NCI-H1092 treated with DMSO at 0.1 percent for 48 hours (cell line): ENCODE measurements around the gene KRTAP10-11.
"Not testable (repeated sequence)": the region's sequence is repeated elsewhere in the genome, so short reads cannot be mapped to it uniquely, and the experiment has no call there.

Source experiments
- DNase-seq: peaks from one replicate; lab custom pipeline; 2025; lab: John Stamatoyannopoulos, UW

KRTAP10-11 gene

DNA sequence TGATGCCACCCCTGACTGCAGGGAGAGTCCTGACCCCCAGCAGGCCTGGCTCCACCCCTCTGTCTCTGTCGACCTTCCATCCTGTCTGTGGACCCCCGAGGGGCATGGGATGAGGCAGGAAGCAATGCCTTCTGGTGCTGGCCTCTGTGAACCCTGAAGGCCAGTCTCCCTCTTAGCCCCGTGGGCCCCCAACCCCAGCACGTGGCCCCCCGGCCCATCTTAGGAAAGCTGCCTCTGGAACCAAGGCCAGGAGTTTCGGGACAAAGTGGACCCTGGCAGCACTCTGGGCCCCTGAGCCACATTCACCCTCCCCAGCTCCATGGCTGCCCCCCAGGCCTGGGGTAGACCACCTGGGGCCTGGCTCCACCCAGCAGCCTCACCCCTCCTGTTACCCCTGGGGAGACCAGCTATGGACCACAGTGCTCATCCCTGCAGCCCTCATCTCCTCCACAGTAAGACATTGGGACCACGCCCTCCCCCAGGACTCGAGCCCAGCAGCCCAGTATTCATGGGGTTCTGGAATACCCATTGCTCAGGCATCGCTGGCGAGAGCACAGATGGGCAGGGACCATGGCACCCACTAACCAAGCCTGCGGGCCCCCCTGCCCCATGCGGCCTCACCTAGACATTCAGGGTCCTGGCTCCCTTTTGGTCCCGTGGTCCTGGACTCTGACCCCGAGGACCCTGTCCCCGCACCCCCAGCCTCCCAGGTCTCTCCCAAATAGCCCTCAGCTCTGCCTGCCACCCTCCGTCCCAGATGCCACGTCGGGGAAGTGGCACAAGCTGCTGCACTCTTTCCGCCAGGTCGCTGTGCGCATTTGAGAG, 7.5 kb upstream of the KRTAP10-11 start:
- DNase-seq = not testable (repeated sequence)

DNA sequence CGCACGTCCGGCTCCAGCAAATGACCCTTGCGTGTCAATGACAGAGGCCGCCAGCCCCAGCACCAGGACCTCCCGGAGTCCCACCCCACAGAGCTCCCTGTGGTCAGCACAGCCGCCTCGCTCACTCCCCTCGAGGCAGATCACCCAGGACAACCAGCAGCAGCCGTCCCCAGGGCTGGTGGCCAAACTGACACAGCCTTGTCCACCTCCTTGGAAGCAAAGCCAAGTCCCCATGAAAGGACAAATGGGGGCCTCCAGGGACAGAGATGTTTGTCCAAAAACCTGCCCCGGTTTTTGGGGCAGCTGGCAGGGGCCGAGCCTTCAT, 6.9 kb upstream of the KRTAP10-11 start:
- DNase-seq = no peak

DNA sequence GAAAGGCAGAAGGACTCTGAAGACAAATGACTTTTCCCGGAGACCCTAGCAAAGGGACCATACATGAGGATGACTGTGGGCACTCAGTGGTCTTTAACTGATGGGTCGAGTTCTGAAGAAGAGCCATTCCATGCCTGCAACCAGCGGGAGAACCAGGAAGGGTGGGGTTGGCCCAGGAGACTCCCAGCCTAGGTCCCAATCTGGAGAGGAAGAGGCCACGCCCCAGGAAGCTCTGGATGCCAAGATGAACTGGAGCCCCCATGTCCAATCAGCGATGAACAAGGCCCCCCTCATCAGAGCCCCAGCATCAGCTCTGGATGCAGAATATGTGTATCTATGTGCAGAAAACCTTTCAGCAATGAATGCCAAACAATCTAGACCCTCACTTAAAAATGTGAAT, 5.5 kb upstream of the KRTAP10-11 start:
- DNase-seq = no peak

DNA sequence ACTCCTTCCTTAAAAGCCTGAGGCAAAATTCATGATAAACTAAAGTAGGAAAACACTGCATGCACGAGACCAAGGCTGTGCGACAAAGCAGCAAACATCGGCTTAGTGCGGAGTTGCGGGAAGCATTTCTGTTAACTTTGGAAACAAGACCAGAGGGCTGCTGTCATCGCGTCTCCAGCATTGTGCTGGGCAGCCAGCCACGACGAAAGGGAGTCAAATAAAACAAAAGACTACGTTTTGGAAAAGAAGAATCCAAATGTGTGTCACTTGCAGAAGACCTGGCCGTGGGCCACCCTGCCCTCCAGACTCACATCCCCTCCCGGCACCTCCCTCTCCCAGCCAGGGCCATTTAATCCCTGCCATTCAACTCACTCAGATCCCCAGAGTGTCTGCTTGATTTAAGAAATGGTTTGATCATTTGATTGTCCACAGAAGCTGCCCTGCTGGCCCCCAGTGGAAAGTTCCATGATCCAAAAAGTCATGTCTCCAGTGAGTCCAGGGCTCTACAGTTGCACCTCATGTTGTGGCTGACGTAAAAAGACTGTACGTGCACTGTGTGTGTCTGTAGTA, 2.4 kb upstream of the KRTAP10-11 start:
- no peak for DNase-seq

DNA sequence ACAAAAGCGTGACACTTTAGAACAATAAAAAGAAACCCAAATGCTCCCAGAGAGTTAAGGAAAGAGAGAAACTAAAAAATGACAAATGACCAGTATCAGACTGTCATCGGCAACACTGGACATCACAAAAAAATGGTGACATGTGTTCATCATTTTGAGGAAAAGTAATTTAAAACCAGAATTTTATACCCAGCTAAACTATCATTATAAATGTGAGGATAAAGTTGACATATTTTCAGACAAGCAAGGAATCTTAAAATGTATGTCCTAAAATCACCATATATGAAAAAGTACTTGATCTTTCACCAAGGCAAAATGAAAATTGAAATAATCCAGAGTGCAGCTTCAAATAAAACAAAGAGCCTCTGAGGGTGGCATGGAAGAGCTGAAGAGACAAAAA, 1.3 kb upstream of the KRTAP10-11 start:
- no peak for DNase-seq

DNA sequence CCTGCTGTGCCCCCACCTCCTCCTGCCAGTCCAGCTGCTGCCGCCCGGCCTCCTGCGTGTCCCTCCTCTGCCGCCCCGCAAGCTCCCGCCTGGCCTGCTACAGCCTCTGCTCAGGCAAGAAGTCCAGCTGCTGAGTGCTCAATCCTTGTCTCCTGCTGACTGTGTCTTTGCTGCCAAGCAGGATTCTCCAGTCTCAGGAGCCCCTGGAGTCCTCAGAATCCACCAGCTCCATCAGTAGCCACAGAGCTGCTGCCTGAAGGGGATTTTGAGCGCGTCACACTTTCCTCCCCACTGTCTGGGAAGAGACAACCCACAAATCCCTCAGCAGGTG, 973 bp downstream of the KRTAP10-11 start:
- peak; percentile 74 for DNase-seq

DNA sequence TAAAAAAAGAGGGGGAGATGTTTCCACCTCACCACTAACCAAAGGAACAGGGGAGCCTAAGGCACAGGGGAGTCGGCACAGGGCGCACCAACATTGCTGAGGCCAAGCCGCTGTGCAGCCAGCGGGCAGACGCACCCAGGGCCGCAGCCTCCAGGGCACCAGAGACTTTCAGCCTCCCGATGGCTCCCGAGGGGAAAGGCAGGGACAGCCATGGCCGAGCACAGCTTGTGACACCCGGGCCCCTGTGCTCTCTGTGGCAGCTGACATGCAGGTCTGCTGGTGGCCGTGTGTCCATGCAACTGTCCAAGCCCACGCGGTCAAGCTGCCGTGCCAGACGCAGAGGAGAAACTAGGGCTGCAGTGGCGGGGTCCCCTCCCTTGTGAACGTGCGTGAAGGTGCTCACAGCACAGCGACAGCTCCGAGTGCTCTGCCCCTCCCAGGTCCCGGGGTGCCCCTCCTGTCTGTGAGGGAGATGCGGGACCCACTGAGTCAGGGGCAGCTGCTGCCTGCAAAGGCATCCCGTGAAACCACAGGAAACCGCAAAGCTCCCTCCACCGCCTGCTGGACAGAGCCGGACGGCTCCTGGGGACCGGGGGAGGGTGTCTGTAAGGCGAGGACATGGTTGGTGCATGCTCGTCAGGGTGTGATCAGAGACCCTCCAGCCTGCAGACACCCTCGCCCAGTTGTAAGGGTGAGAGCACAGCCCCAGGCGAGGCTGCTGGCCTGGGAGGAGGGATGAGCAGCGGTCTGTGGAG, 2.5 kb downstream of the KRTAP10-11 start:
- DNase-seq = no peak

DNA sequence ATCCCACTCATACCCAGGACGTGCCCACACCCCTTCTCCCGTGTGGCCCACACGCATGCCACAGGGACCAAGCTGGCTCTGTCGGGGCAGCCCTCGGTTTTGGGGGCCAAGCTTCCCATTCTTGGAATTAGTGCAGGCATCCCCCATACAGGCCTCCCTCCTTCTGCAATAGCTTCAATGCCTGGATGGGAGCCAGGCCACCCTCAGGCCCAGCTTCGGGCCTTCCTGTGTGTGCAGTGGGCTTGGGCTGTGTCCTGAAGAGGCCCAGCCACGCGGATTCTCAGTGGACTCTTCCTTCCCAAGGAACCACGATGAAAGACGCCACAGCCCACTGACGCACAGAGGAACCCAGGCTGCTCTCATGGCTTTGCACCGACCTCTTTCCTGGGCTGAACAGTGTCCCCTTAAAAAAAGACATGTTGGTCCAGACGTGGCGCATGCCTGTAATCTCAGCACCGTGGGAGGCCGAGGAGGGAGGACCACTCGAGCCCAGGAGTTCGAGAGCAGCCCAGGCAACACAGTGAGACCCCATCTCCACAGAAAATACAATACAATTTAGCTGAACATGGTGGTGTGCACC, 3.4 kb downstream of the KRTAP10-11 start:
- no peak for DNase-seq

DNA sequence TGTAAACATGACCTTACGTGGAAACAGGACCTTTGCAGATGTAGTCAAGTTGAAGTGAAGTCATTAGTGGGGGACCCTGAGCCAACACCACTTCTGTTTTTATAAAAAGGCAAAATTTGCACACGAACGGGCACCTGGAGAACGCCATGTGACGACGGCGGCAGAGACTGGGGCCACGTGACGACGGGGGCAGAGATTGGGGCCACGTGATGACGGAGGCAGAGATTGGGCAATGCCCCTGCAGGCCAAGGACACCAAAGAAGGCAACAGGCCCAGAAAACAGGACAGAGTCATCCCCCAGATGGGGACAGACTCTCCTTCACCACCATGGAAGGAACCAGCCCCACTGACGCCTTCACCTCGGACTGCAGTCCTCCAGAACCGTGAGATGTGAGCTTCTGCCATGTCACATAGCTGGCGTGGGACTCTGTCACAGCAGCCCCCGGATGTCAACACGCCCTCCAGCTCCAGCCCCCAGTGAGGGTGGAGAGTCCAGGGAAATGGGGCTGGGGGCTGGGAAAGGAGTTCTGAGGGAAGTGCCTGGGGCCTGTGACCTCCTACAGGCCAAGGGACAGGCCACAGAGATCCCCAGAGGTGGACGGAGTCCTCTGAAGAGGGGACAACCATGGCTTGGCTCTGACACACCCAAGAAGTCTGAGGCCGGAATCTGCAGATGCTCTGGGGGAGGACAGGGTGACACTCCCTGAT, 4.2 kb downstream of the KRTAP10-11 start:
- DNase-seq = no peak

DNA sequence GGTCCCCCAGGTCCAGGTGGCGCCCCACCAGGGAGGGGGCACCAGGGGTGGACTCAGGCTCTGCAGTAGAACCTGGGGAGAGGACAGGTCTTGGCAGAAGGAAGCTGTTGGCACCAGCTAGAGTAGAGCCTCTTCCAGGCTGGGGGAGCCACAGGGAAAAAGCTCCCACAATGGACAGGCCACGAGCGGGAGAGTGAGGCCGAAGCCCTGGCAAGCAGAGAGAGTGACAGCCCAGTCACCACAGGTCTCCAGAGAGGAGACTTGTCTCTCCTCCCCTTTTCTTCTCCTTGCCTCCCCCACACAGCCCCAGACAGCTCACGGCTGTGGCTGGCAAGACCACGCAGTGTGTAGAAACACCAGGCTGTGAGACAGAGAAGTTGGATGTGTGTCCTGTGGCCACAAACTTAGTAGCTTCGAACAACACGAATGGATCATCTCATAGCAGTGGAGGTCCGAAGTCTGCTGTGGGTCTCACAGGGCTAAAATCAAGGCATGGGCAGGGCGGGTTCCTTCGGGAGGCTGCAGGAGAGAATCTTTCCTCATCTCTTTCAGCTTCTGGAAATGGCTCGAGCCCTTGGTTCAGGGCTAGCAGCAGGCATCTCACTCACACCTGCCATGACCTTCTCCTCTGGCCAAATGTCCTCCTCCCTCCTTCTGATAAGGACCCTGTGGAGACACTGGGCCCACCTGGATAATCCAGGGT, 4.9 kb downstream of the KRTAP10-11 start:
- no peak for DNase-seq

DNA sequence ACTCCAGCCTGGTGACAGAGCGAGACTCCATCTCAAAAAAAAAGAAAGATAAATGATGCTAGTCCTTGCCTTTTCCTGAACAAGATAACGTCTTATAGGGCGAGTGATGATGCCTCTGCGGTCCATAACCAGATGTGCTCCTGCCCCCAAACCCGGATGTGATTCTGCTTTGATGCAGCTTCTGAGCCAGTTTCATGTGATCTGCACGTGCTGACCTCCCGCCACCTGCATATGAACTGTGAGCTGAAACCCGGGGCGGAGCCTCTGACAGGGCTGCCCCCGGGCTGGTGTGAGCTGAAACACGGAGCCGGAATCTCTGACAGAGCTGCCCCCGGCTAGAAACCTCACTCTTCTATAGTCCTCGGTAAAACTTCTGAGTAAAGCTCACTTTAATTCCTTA, 6.9 kb downstream of the KRTAP10-11 start:
- no peak for DNase-seq

DNA sequence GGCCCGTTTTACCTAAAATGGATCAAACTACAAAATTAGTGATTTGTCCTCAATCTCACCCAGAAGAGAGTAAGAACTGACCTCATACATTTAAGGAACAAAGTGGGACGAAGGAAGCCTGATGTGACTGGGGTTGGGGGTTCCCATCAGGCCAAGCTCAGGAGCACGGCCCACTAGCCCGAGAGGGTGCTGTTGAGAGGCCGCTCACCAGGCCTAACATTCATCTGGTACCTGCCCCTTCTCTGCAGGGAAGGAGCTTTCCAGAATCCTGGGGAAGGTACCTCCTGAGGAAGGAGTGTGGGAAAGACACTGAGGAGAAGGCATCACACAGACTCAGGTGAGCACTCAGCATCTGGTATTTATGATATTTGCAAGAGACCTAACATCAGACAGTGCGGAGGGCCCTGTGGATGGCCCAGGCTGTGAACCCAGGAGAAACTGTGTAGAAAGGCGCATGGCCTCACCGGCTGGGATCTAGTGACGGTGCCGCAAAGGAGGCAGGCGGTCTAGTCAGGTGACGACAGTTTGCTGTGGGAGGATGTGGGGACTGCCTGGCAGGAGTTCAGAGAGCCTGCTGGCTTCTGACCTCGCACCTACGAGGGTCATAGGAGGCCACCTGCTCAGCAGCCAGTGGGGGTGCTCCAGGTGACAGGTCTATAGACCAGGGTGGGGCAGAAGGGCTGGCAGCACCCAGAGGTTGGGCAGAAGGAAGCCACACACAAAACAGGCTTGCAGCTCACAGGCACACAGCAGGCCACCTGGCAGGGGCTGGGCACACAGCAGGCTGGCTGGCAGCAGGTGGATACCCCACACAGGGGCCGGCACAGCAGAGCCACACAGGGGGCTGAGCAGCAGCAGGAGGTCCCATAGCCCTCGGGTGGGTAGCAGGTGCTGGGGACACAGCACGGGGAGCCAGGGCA, 7.7 kb downstream of the KRTAP10-11 start:
- peak; percentile 46 for DNase-seq

DNA sequence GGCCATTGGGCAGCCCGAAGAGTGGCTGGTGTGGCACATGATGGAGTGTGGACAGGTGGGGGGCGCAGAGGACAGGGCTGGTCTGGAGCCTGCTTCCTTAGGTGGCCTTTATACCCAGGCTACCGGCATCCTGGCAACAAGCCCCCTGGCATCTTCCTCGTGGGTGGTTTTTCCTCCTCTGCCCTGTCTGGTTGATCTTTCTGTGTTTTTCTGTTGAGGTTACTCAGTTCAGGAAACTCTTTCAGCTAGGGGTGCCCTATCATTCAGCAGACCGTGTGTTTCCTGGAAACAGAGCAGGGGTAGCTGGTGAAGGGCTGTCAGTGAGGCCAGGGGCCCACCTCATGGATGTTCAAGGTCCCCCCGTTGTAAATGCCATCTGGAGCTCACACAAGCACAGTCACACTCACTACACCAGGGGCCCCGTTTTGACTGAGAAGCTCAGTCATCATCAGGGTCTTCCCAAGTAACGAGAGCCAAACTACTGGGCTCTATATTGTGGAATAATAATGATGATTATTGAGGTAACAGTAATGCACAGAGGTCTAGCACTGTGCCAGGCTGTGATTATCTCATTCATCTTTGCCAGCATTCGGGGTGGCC, 8.5 kb downstream of the KRTAP10-11 start, which contains the start of gene KRTAP12-4:
Gene KRTAP12-4 (minus strand): TSS at position 84 of the 600 bp plus-strand sequence. CDS start 45 bp downstream, at position 39.
- DNase-seq = no peak

DNA sequence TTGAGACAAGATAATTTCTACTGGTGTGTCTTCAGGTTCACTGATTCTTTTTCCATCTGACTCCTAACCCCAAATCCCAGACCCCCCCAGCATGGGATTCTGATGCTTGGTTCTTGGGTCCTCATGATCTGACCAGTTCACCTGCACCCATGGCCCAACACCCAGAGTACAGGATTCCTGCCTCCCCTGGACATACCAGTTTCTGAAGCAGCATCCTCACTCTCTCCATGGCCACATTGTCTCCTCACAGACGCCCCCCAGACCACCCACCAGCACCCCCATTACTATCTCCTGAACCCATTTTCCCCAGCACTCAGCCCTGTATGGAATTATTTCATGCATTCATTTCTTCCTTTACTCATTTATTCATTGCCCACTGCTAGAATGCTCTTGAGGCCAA, 10.7 kb downstream of the KRTAP10-11 start:
- no peak for DNase-seq

DNA sequence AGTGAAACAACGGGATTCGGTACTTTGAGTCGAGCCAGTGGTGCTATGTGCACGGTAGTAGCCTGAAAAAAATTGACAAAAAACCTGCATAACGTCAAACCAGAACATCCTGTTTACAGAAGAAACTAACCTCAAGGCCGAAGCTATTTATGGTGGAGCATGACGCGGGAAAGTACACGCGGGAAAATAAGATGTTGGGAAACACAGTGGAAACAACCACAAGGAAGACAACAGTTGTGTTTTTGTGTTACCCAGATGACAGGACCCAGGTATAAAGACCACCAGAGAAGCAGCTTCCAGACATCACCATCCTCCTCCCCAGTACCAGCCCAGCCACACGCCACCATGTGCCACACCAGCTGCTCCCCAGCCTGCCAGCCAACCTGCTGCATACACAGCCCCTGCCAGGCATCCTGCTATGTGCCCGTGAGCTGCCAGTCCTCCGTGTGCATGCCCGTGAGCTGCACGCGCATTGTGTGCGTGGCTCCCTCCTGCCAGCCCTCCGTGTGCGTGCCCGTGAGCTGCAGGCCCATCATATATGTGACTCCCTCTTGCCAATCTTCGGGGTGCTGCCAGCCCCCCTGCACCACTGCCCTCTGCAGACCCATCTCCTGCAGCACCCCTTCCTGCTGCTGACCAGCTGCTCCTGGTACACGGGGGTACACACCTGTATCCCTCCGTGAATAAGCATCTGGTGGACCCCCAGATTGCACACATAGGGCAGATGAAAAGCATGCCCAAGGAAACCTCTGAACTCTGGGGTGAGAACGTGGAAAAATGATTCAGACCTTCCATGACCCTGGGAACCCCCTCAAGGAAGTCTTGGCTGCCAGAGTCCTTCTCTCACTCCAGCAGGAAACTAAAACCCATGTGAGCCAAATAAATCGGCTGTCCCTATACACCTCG, 11.7 kb downstream of the KRTAP10-11 start, which contains the start of gene KRTAP12-3:
Gene KRTAP12-3 (plus strand): TSS at position 298 of the 906 bp plus-strand sequence. CDS start 48 bp downstream, at position 346.
- DNase-seq = no peak

DNA sequence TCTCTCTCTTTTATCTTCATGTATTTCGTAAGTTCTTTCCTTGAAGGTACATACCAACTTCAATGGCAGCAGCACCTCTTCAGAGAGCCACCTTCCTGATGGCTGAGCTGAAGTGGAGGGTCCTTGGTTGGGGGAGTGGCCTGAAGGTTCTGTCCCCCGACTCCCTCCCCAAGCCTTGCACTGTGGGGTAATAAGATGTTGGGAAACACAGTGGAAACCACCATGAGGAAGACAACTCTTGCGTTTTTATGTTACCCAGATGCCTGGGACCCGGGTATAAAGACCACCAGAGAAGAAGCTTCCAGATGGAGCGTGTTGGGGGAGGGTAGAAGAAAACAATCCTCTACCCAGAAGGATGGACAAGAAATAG, 12.3 kb downstream of the KRTAP10-11 start:
- no peak for DNase-seq

DNA sequence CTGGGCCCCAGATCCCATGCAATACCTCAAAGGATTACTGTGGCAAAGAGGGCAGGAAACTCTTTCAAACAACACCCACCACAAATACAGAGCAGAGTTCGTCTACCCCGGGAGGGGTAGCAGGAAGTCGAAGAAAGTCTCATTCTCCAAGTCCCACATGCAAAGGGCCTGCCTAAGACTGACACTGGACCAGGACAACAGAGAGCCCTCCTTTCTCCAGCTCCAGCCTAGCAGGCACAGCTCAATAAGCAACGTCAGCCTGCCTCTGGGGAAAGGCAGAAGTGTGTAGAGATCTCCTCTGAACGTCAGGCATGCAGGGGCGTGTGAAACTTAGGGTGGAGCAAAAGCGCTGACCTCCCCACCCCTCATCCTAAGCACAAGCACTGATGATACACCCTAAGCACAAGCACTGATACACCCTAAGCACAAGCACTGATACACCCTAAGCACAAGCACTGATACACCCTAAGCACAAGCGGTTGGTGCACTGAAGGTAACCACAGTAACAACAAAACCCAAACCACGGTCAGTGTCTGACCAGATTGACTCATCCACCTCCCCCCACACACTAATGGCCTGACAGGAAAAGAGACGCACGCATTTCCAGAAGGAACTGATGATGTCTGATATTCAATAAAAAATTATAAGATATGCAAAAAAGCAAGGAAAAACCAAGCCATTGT, 12.8 kb downstream of the KRTAP10-11 start:
- DNase-seq = no peak

DNA sequence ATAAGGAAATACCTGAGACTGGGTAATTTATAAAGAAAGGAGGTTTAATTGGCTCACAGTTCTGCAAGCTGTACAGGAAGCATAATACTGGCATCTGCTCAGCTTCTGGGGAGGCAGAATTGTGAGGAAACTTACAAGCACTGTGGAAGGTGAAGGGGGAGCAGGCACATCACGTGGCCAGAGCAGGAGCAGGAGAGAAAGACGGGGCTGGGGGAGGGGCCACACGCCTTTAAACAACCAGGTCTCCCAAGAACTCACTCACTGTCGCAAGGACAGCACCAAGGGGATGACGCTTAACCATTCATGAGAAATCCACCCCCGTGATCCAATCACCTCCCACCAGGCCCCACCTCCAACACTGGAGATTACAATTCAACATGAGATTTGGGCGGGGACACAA, 15.4 kb downstream of the KRTAP10-11 start:
- DNase-seq = not testable (repeated sequence)
